Effector CD4-positive, alpha-beta T cell (primary cell): ENCODE measurements around the gene ZIC4.

Source experiments
- DNase-seq: peaks from one replicate; pipeline ENCODE4 v3.0.0-alpha.2; 2020

The ZIC4 gene

GRCh38 chr3:147341727-147342126 is 64.6 kb downstream of the ZIC4 start:
- DNase-seq: no peak

GRCh38 chr3:147336543-147337278 is 69.6 kb downstream of the ZIC4 start:
- no peak for DNase-seq
